HepG2 (cell line): Measurements from ENCODE around the gene CCDC157. TPM values are rescaled to one million over a fixed set of nuclear protein-coding genes. Genes with fewer than 3 reads are reported as not detected.

ENCODE experiments used
- ATAC-seq: fragments of 200-7000 bp; cut with Tn5 transposase; 3 replicates; pipeline ENCODE4 v1.9.1; 2020; ENCODE audit warnings: mild to moderate bottlenecking, moderate library complexity
- BruUV-seq: library from RNA; stranded (reverse); fragments of 400-500 nt; replicated peaks from 2 replicates; lab custom pipeline; 2021; lab: Mats Ljungman, UMichigan
- CTCF ChIA-PET: fragments of 300-600 bp; formaldehyde crosslinking; extraction: SDS; loops from one replicate; lab custom pipeline; 2021; ENCODE audit warnings: low total read pairs, inconsistent platforms, low intra/inter-chr PET ratio; lab: Yijun Ruan, JAX
- POLR2A ChIA-PET: fragments of 350-600 bp; sonication (Branson Sonifier 250); formaldehyde crosslinking; loops from one replicate; lab custom pipeline; 2020; ENCODE audit warnings: antibody characterized with exemption, inconsistent platforms; lab: Yijun Ruan, JAX
- DNase-seq: peaks from one replicate; pipeline ENCODE4 v3.0.0-alpha.2; 2015; ENCODE audit warnings: low spot score
- FAIRE-seq: peaks from 3 replicates; lab custom pipeline; 2011; peaks lifted over from hg19 to GRCh38; lab: Jason Lieb, UNC
- H2AFZ ChIP-seq: one replicate; pipeline ENCODE4 v1.6.1; 2011; ENCODE audit warnings: low read length, inconsistent platforms
- H3K27ac ChIP-seq: fragments of 300-600 bp; 3 replicates; pipeline ENCODE4 v1.8.0; 2011; ENCODE audit warnings: mixed run types, mild to moderate bottlenecking, mixed read lengths, low read length, inconsistent platforms; ENCODE audit not compliant: insufficient read depth; ENCODE audit errors: extremely low read length
- H3K27me3 ChIP-seq, 2 experiments: fragments of 200-600 bp in 1 of 2; 2 replicates in 1 of 2; 3 replicates in 1 of 2; pipeline versions ENCODE4 v1.6.0 to v1.8.0; 2011; ENCODE audit warnings: low read length in 2 of 2, mild to moderate bottlenecking in 2 of 2, moderate library complexity in 2 of 2, inconsistent platforms in 1 of 2; ENCODE audit not compliant: insufficient read depth in 2 of 2, control insufficient read depth in 1 of 2
- H3K36me3 ChIP-seq, 2 experiments: fragments of 200-600 bp in 1 of 2; replicated peaks in 1 of 2; 2 replicates in 1 of 2; 3 replicates in 1 of 2; pipeline versions ENCODE4 v1.5.1 to v1.8.0; 2011; ENCODE audit warnings: low read length in 2 of 2, inconsistent platforms in 1 of 2; ENCODE audit not compliant: insufficient read depth in 2 of 2, control insufficient read depth in 1 of 2
- H3K4me1 ChIP-seq: 2 replicates; pipeline ENCODE4 v1.5.1; 2012; ENCODE audit warnings: low read length, inconsistent platforms; ENCODE audit not compliant: insufficient read depth
- H3K4me2 ChIP-seq: 2 replicates; pipeline ENCODE4 v1.6.0; 2011; ENCODE audit warnings: low read depth, low read length, inconsistent platforms
- H3K4me3 ChIP-seq, 3 experiments: fragments of 200-600 bp in 1 of 3; sonication (generic), shearing (Covaris generic) in 1 of 3; replicated peaks in 1 of 3; 2 replicates each; pipeline ENCODE4 v1.5.1; 2011 to 2016; ENCODE audit warnings: low read length in 3 of 3, inconsistent platforms in 2 of 3, low read depth in 2 of 3, mild to moderate bottlenecking in 2 of 3, control low read depth in 1 of 3, mixed read lengths in 1 of 3; ENCODE audit not compliant: insufficient read depth in 1 of 3
- H3K79me2 ChIP-seq: one replicate; pipeline ENCODE4 v1.6.1; 2011; ENCODE audit warnings: low read length, inconsistent platforms; ENCODE audit not compliant: insufficient read depth
- H3K9ac ChIP-seq: 2 replicates; pipeline ENCODE4 v1.6.0; 2011; ENCODE audit warnings: mild to moderate bottlenecking, low read depth, low read length, inconsistent platforms; ENCODE audit not compliant: insufficient read depth
- H3K9me3 ChIP-seq: 2 replicates; pipeline ENCODE4 v1.5.1; 2012; ENCODE audit warnings: mild to moderate bottlenecking, low read length
- H4K20me1 ChIP-seq: 2 replicates; pipeline ENCODE4 v1.6.0; 2011; ENCODE audit warnings: inconsistent platforms, mild to moderate bottlenecking, low read length, moderate library complexity; ENCODE audit not compliant: insufficient read depth
- ARHGAP35 ChIP-seq: sonication (generic); formaldehyde crosslinking; IDR thresholded peaks from 2 replicates; pipeline ENCODE4 v1.9.0; 2022; ENCODE audit warnings: mild to moderate bottlenecking, inconsistent platforms, moderate library complexity, missing genetic modification reagents, borderline replicate concordance
- ARNT2 ChIP-seq: sonication (generic); formaldehyde crosslinking; IDR thresholded peaks from 2 replicates; pipeline ENCODE4 v1.8.0; 2022; ENCODE audit warnings: mild to moderate bottlenecking, low read depth, missing genetic modification reagents, moderate library complexity
- ELK4 ChIP-seq: sonication (generic); formaldehyde crosslinking; IDR thresholded peaks from 2 replicates; pipeline ENCODE4 v1.9.0; 2021; ENCODE audit warnings: missing genetic modification reagents, borderline replicate concordance
- HOXA3 ChIP-seq: sonication (generic); formaldehyde crosslinking; IDR thresholded peaks from 2 replicates; pipeline ENCODE4 v1.5.0; 2020; ENCODE audit warnings: missing genetic modification reagents
- MLXIP ChIP-seq: sonication (generic); formaldehyde crosslinking; IDR thresholded peaks from 2 replicates; pipeline ENCODE4 v1.9.0; 2021; ENCODE audit warnings: missing genetic modification reagents, borderline replicate concordance
- PHF20 ChIP-seq: sonication (generic); formaldehyde crosslinking; IDR thresholded peaks from 2 replicates; pipeline ENCODE4 v1.5.0; 2020; ENCODE audit warnings: mild to moderate bottlenecking, missing genetic modification reagents
- RFX5 ChIP-seq: IDR thresholded peaks from 2 replicates; pipeline ENCODE4 v1.6.1; 2011; ENCODE audit warnings: low read depth, low read length, improper control_type of control experiment
- ZFY ChIP-seq: sonication (generic); formaldehyde crosslinking; IDR thresholded peaks from 2 replicates; pipeline ENCODE4 v1.4.0; 2020; ENCODE audit warnings: missing genetic modification reagents
- ZNF574 ChIP-seq: sonication (generic); formaldehyde crosslinking; IDR thresholded peaks from 2 replicates; pipeline ENCODE4 v1.4.0; 2020; ENCODE audit warnings: missing genetic modification reagents
- ZNF598 ChIP-seq: sonication (generic); formaldehyde crosslinking; IDR thresholded peaks from 2 replicates; pipeline ENCODE4 v1.5.1; 2020; ENCODE audit warnings: mild to moderate bottlenecking, missing genetic modification reagents, borderline replicate concordance
- ZNF781 ChIP-seq: sonication (generic); formaldehyde crosslinking; IDR thresholded peaks from 2 replicates; pipeline ENCODE4 v1.5.1; 2020; ENCODE audit warnings: borderline replicate concordance, mild to moderate bottlenecking, missing genetic modification reagents; ENCODE audit errors: not compliant biosample characterization
- ZNF800 ChIP-seq: sonication (generic); formaldehyde crosslinking; IDR thresholded peaks from 2 replicates; pipeline ENCODE4 v1.4.0; 2020; ENCODE audit warnings: missing genetic modification reagents
- WGBS: methylation state at CpG from one replicate; pipeline ENCODE4 v1.1.6; 2017; ENCODE audit warnings: low lambda C conversion rate; 5-methylcytosine and 5-hydroxymethylcytosine counted together
- in situ Hi-C: cut with HindIII; loops from 2 replicates; pipeline ENCODE4 v1.10.0; 2017; ENCODE audit warnings: low pct_unique_long_range_greater_than_20kb; ENCODE audit not compliant: extremely low pct_ligation_motif_present
- intact Hi-C: fragments of 100-400 bp; cut with micrococcal nuclease; formaldehyde crosslinking; loops from one replicate; pipeline ENCODE4 v1.10.0; 2022; ENCODE audit not compliant: unreplicated experiment
- polyA plus RNA-seq, 8 experiments: library from polyadenylated mRNA; depleted of rRNA in 3 of 8; stranded (reverse) in 7 of 8; unstranded in 1 of 8; fragments of >200 nt; fragmentation: Illumina TruSeq in 4 of 8; extraction: Trizol in 4 of 8; gene quantifications; 2 replicates each; pipeline versions ENCODE4 v1.2.1 to v1.2.3, GENCODE V29; 2011 to 2016; ENCODE audit warnings: low read depth in 4 of 8, missing spikeins in 1 of 8, mixed read lengths in 1 of 8; ENCODE audit not compliant: insufficient read depth in 1 of 8
- total RNA-seq, 5 experiments: library from RNA; depleted of rRNA; stranded (reverse); fragments of >200 nt; fragmentation: Illumina TruSeq; extraction: Trizol; gene quantifications; 2 replicates each; pipeline ENCODE4 v1.2.3, GENCODE V29; 2016; ENCODE audit warnings: low read depth in 1 of 5
- TF ChIP-seq, protein P1 (sequence below): IDR thresholded peaks from 2 replicates; pipeline ENCODE4 v1.6.1; 2016; ENCODE audit warnings: mild to moderate bottlenecking, missing biosample characterization, missing genetic modification reagents
- TF ChIP-seq, protein P2 (sequence below): sonication (generic); formaldehyde crosslinking; IDR thresholded peaks from 2 replicates; pipeline ENCODE4 v1.4.0; 2020; ENCODE audit warnings: missing genetic modification reagents

CCDC157 gene
- total and polyA plus RNA-seq, 2 of the 13 experiments (the other 11 are each of a cell fraction or from before 2014, with no cell fraction given) = 1.4 to 1.6 TPM

- H3K4me1 ChIP-seq = peaks cover 18% of the 10 kb centered on the region
- no peaks in the 10 kb centered on the region for H3K79me2 ChIP-seq
- no peak overlapping the region for H3K4me2 ChIP-seq
- no peaks in the 10 kb centered on the region for H3K36me3 ChIP-seq
- in situ Hi-C loops (no loop called here), intact Hi-C loops (no loop called here)
- ChIA-PET POLR2A (no interaction called here), CTCF (no interaction called here)
- H3K9me3 ChIP-seq = no peaks in the 10 kb centered on the region
- ATAC-seq (no peak), FAIRE-seq (no peak), DNase-seq (no peak)
- H3K27ac ChIP-seq = no peak overlapping the region
- no peak overlapping the region for H3K4me3 ChIP-seq
- H4K20me1 ChIP-seq = no peaks in the 10 kb centered on the region
- BruUV-seq = no TSS peak
- H3K27me3 ChIP-seq = no peaks in the 10 kb centered on the region
- WGBS = 90% methylated on average over 6 of the region's 6 CpGs
- H3K9ac ChIP-seq = no peak overlapping the region
- no peak overlapping the region for H2AFZ ChIP-seq
- TF ChIP-seq ZNF574 (CRISPR knock-in tag) (no peak), ZNF598 (CRISPR knock-in tag) (no peak), ARHGAP35 (CRISPR knock-in tag) (no peak), ZNF800 (CRISPR knock-in tag) (no peak), ARNT2 (CRISPR knock-in tag) (no peak), MLXIP (no peak), ELK4 (CRISPR knock-in tag) (no peak), ZFY (CRISPR knock-in tag) (no peak), PHF20 (CRISPR knock-in tag) (no peak), ZNF781 (no peak), RFX5 (no peak), HOXA3 (CRISPR knock-in tag) (no peak)
- TF ChIP-seq, protein P1, sequence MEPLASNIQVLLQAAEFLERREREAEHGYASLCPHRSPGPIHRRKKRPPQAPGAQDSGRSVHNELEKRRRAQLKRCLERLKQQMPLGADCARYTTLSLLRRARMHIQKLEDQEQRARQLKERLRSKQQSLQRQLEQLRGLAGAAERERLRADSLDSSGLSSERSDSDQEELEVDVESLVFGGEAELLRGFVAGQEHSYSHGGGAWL (CRISPR knock-in tag) = no peak
- TF ChIP-seq, protein P2, sequence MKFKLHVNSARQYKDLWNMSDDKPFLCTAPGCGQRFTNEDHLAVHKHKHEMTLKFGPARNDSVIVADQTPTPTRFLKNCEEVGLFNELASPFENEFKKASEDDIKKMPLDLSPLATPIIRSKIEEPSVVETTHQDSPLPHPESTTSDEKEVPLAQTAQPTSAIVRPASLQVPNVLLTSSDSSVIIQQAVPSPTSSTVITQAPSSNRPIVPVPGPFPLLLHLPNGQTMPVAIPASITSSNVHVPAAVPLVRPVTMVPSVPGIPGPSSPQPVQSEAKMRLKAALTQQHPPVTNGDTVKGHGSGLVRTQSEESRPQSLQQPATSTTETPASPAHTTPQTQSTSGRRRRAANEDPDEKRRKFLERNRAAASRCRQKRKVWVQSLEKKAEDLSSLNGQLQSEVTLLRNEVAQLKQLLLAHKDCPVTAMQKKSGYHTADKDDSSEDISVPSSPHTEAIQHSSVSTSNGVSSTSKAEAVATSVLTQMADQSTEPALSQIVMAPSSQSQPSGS (CRISPR knock-in tag) = no peak
Measured at GRCh38 chr22:30312053-30312452, 44.8 kb upstream of the CCDC157 start.
